Endothelial cell of umbilical vein (primary cell): ENCODE measurements around the gene TTC29. TPM values are rescaled to one million over a fixed set of nuclear protein-coding genes. Genes with fewer than 3 reads are reported as not detected.

ENCODE experiments used
- BruUV-seq: library from RNA; stranded (reverse); fragments of 400-500 nt; replicated peaks from 2 replicates; lab custom pipeline; 2021; lab: Mats Ljungman, UMichigan
- CTCF ChIA-PET: fragments of 300-600, 350-600 bp; sonication (Branson Sonifier 250); formaldehyde crosslinking; loops from one replicate; lab custom pipeline; 2021; ENCODE audit warnings: antibody characterized with exemption, inconsistent platforms; lab: Charles Lee
- POLR2A ChIA-PET: fragments of 300-600, 350-600 bp; sonication (Branson Sonifier 250); formaldehyde crosslinking; loops from one replicate; lab custom pipeline; 2021; ENCODE audit warnings: antibody characterized with exemption, inconsistent platforms; lab: Charles Lee
- DNase-seq: peaks from one replicate; pipeline ENCODE4 v3.0.0-alpha.2; 2011; ENCODE audit warnings: low read depth, low spot score
- FAIRE-seq: peaks from 2 replicates; lab custom pipeline; 2011; peaks lifted over from hg19 to GRCh38; lab: Jason Lieb, UNC
- H2AFZ ChIP-seq: 2 replicates; pipeline ENCODE4 v1.6.0; 2012; ENCODE audit warnings: low read depth, low read length, control low read depth, inconsistent platforms
- H3K27ac ChIP-seq: 2 replicates; pipeline ENCODE4 v1.5.1; 2011; ENCODE audit warnings: low read depth, mild to moderate bottlenecking, control low read depth, low read length, moderate library complexity; ENCODE audit not compliant: insufficient read depth
- H3K27me3 ChIP-seq, 2 experiments: 2 replicates each; pipeline versions ENCODE4 v1.6.0 to v1.6.1; 2011; ENCODE audit warnings: low read length in 2 of 2, mixed read lengths in 1 of 2; ENCODE audit not compliant: control insufficient read depth in 2 of 2, insufficient read depth in 2 of 2
- H3K36me3 ChIP-seq, 2 experiments: 2 replicates in 1 of 2; 3 replicates in 1 of 2; pipeline ENCODE4 v1.5.1; 2011; ENCODE audit warnings: low read length in 2 of 2, mild to moderate bottlenecking in 1 of 2, moderate library complexity in 1 of 2; ENCODE audit not compliant: control insufficient read depth in 2 of 2, insufficient read depth in 2 of 2; ENCODE audit errors: extremely low read depth in 1 of 2
- H3K4me1 ChIP-seq: 3 replicates; pipeline ENCODE4 v1.5.1; 2011; ENCODE audit warnings: mild to moderate bottlenecking, low read length; ENCODE audit not compliant: control insufficient read depth, insufficient read depth; ENCODE audit errors: extremely low read depth
- H3K4me2 ChIP-seq: 2 replicates; pipeline ENCODE4 v1.6.1; 2011; ENCODE audit warnings: low read length, control low read depth, mixed read lengths; ENCODE audit not compliant: insufficient read depth
- H3K4me3 ChIP-seq, 3 experiments: fragments of 200-600 bp in 1 of 3; sonication (generic), shearing (Covaris generic) in 1 of 3; replicated peaks in 1 of 3; 2 replicates each; pipeline ENCODE4 v1.5.1; 2011 to 2016; ENCODE audit warnings: control low read depth in 3 of 3, low read length in 3 of 3, mild to moderate bottlenecking in 2 of 3, inconsistent platforms in 1 of 3, low read depth in 1 of 3, moderate library complexity in 1 of 3; ENCODE audit not compliant: insufficient read depth in 1 of 3
- H3K79me2 ChIP-seq: 2 replicates; pipeline ENCODE4 v1.6.0; 2012; ENCODE audit warnings: low read length, inconsistent platforms; ENCODE audit not compliant: control insufficient read depth, insufficient read depth
- H3K9ac ChIP-seq: replicated peaks from 2 replicates; pipeline ENCODE3; 2011; ENCODE audit warnings: low read length, control low read depth; ENCODE audit not compliant: insufficient read depth; ENCODE audit errors: extremely low read depth
- H3K9me1 ChIP-seq: replicated peaks from 3 replicates; pipeline ENCODE4 v1.6.0; 2011; ENCODE audit warnings: mild to moderate bottlenecking, low read length; ENCODE audit not compliant: control insufficient read depth, insufficient read depth; ENCODE audit errors: extremely low read depth
- H3K9me3 ChIP-seq: replicated peaks from 2 replicates; pipeline ENCODE4 v1.5.1; 2012; ENCODE audit warnings: low read length, inconsistent platforms; ENCODE audit not compliant: control insufficient read depth, insufficient read depth
- H4K20me1 ChIP-seq: replicated peaks from 2 replicates; pipeline ENCODE3; 2011; ENCODE audit warnings: mild to moderate bottlenecking, low read length; ENCODE audit not compliant: control insufficient read depth, insufficient read depth; ENCODE audit errors: extremely low read depth
- EZH2 ChIP-seq: IDR thresholded peaks from 2 replicates; pipeline ENCODE4 v1.6.1; 2012; ENCODE audit warnings: borderline replicate concordance, low read depth, mild to moderate bottlenecking, moderate library complexity, low read length, inconsistent platforms; ENCODE audit not compliant: severe bottlenecking
- FOS ChIP-seq: IDR thresholded peaks from 2 replicates; pipeline ENCODE4 v1.6.1; 2011; ENCODE audit warnings: mild to moderate bottlenecking, low read length, moderate library complexity, borderline replicate concordance; ENCODE audit not compliant: insufficient read depth
- GATA2 ChIP-seq: IDR thresholded peaks from 2 replicates; pipeline ENCODE4 v1.7.0; 2011; ENCODE audit warnings: low read depth, mild to moderate bottlenecking, moderate library complexity, mixed read lengths, low read length; ENCODE audit not compliant: insufficient read length, insufficient read depth
- JUN ChIP-seq: IDR thresholded peaks from 2 replicates; pipeline ENCODE4 v1.6.1; 2011; ENCODE audit warnings: borderline replicate concordance, low read depth; ENCODE audit not compliant: insufficient read length, insufficient read depth
- MYC ChIP-seq: IDR thresholded peaks from one replicate; pipeline ENCODE4 v1.6.1; 2011; ENCODE audit warnings: mild to moderate bottlenecking, low read depth, low read length
- POLR2A ChIP-seq: IDR thresholded peaks from 2 replicates; pipeline ENCODE4 v1.6.1; 2012; ENCODE audit warnings: low read depth, mild to moderate bottlenecking, control low read depth, low read length
- POLR2AphosphoS5 ChIP-seq: IDR thresholded peaks from 2 replicates; pipeline ENCODE4 v1.6.1; 2012; ENCODE audit warnings: low read depth, mild to moderate bottlenecking, control low read depth, low read length, moderate library complexity; ENCODE audit not compliant: insufficient read depth
- dilution Hi-C: fragments of 300-500 bp; cut with MboI; formaldehyde crosslinking; loops from one replicate; pipeline ENCODE4 v1.15.0; 2019; ENCODE audit warnings: low sequenced_read_pairs; ENCODE audit not compliant: extremely low pct_ligation_motif_present
- intact Hi-C: fragments of 100-400 bp; cut with micrococcal nuclease; formaldehyde crosslinking; loops from one replicate; pipeline ENCODE4 v1.10.0; 2022
- polyA plus RNA-seq, 4 experiments: library from polyadenylated mRNA; depleted of rRNA in 3 of 4; stranded (reverse) in 3 of 4; unstranded in 1 of 4; fragments of >200 nt; gene quantifications; 2 replicates each; pipeline versions ENCODE4 v1.2.1 to v1.2.3, GENCODE V29; 2011 to 2012; ENCODE audit warnings: missing spikeins in 1 of 4
- total RNA-seq: library from RNA; stranded (reverse); gene quantifications from 2 replicates; pipeline ENCODE4 v1.2.3, GENCODE V29; 2021
- TF ChIP-seq, protein P1 (sequence below), 2 donors: IDR thresholded peaks; 1 replicate in 1 of 2; 2 replicates in 1 of 2; pipeline ENCODE4 v1.5.1; 2011; ENCODE audit warnings: low read length in 2 of 2, mild to moderate bottlenecking in 2 of 2, moderate library complexity in 2 of 2, control low read depth in 1 of 2, inconsistent platforms in 1 of 2, low read depth in 1 of 2; ENCODE audit not compliant: insufficient read depth in 1 of 2; ENCODE audit errors: extremely low read depth in 1 of 2
- TF ChIP-seq, protein P2 (sequence below): IDR thresholded peaks from 2 replicates; pipeline ENCODE4 v1.6.1; 2011; ENCODE audit not compliant: insufficient read depth, insufficient read length

Gene TTC29
- total and polyA plus RNA-seq, 2 donors (not counting 3 experiments of a cell fraction or from before 2014, with no cell fraction given) = not detected

- H3K9ac ChIP-seq = no peak overlapping the region
- H3K9me3 ChIP-seq = no peaks in the 10 kb centered on the region
- no peak overlapping the region for H2AFZ ChIP-seq
- H3K36me3 ChIP-seq = no peaks in the 10 kb centered on the region
- no TSS peak for BruUV-seq
- H3K4me2 ChIP-seq = no peak overlapping the region
- peaks cover 8 to 10% of the 10 kb centered on the region in 2 experiments for H3K27me3 ChIP-seq
- H3K27ac ChIP-seq = no peak overlapping the region
- no peaks in the 10 kb centered on the region for H3K79me2 ChIP-seq
- TF ChIP-seq POLR2A (no peak), JUN (no peak), POLR2AphosphoS5 (no peak), MYC (no peak), FOS (no peak), GATA2 (no peak), EZH2 (no peak)
- TF ChIP-seq, protein P1, sequence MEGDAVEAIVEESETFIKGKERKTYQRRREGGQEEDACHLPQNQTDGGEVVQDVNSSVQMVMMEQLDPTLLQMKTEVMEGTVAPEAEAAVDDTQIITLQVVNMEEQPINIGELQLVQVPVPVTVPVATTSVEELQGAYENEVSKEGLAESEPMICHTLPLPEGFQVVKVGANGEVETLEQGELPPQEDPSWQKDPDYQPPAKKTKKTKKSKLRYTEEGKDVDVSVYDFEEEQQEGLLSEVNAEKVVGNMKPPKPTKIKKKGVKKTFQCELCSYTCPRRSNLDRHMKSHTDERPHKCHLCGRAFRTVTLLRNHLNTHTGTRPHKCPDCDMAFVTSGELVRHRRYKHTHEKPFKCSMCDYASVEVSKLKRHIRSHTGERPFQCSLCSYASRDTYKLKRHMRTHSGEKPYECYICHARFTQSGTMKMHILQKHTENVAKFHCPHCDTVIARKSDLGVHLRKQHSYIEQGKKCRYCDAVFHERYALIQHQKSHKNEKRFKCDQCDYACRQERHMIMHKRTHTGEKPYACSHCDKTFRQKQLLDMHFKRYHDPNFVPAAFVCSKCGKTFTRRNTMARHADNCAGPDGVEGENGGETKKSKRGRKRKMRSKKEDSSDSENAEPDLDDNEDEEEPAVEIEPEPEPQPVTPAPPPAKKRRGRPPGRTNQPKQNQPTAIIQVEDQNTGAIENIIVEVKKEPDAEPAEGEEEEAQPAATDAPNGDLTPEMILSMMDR (IDR thresholded peaks at IDR 0.05; ENCODE audit: extremely low read depth in 1 of 2, insufficient read depth in 1 of 2, low read depth in 1 of 2, low read length in 2 of 2) = no peak
- TF ChIP-seq, protein P2, sequence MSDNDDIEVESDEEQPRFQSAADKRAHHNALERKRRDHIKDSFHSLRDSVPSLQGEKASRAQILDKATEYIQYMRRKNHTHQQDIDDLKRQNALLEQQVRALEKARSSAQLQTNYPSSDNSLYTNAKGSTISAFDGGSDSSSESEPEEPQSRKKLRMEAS = no peak
- no peaks in the 10 kb centered on the region for H4K20me1 ChIP-seq
- ChIA-PET POLR2A (no interaction called here), CTCF (no interaction called here)
- H3K9me1 ChIP-seq = no peaks in the 10 kb centered on the region
- FAIRE-seq = no peak
- no peaks in the 10 kb centered on the region for H3K4me1 ChIP-seq
- DNase-seq = no peak
- H3K4me3 ChIP-seq = no peak overlapping the region
- dilution Hi-C loops (no loop called here), intact Hi-C loops (no loop called here)
Observed at GRCh38 chr4:146661367-146661766, 284.3 kb downstream of the TTC29 start.
